ENCODE measurements around the gene IGSF9B. TPM values are rescaled to one million over a fixed set of nuclear protein-coding genes. Genes with fewer than 3 reads are reported as not detected.

Gene IGSF9B
- total RNA-seq, 1 donor from 2014 or later: 91.8 TPM

DNA sequence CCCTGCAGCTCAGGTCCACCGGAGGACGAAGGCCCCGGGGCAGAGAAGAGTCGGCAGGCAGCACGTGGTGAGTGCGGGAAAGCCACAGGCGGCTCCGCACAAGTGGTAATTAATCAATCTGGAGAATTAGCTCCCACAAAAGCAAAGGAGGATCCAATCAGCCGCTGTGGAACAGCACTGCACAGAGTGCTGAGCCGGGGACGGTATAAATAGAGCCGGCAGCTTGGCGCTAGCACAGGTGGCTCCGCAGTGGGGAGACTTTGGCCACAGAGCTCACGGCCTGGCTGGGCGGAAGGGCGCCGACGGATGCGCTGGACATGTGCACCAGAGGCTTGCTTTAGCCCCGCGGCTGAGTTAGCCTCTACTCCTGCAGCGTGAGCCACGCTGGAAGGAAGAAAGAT lies 48.9 kb downstream of the IGSF9B start:
- H3K36me3 Mint-ChIP-seq (ENCODE audit: low read depth): peaks cover 69% of the 10 kb centered on the region
- intact Hi-C loops (cut with micrococcal nuclease): no loop called here
- no peak overlapping the region for H3K27ac Mint-ChIP-seq
- H3K27me3 Mint-ChIP-seq: no peaks in the 10 kb centered on the region
- H3K4me3 Mint-ChIP-seq: no peak overlapping the region
- no peaks in the 10 kb centered on the region for H3K9me3 Mint-ChIP-seq
- peaks cover 2% of the 10 kb centered on the region for H3K4me1 Mint-ChIP-seq
- no peak for DNase-seq

DNA sequence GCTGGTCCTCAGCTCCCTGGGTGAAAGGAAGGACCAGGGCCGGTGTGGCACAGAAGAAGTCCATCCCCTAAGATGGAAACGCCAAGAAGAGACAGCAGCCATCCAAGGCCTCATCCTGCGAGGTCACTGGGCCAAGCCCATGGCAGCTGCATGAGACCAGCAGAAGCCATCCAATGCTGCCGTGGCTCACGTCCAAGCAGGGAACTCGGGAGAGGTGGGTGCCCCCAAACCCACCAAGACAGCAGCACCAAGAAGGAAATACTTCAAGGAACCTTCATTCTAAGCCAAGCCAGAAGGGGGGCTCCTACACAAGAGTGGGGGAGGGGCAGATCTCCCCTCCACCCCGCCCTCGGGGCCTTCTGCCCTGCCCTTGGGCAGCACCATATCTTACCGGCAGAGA lies 49.6 kb downstream of the IGSF9B start:
- H3K27me3 Mint-ChIP-seq: no peaks in the 10 kb centered on the region
- no peaks in the 10 kb centered on the region for H3K9me3 Mint-ChIP-seq
- H3K36me3 Mint-ChIP-seq (ENCODE audit: low read depth): peaks cover 63% of the 10 kb centered on the region
- no peak overlapping the region for H3K27ac Mint-ChIP-seq
- intact Hi-C loops (cut with micrococcal nuclease): no loop called here
- peaks cover 2% of the 10 kb centered on the region for H3K4me1 Mint-ChIP-seq
- no peak overlapping the region for H3K4me3 Mint-ChIP-seq
- DNase-seq: no peak

DNA sequence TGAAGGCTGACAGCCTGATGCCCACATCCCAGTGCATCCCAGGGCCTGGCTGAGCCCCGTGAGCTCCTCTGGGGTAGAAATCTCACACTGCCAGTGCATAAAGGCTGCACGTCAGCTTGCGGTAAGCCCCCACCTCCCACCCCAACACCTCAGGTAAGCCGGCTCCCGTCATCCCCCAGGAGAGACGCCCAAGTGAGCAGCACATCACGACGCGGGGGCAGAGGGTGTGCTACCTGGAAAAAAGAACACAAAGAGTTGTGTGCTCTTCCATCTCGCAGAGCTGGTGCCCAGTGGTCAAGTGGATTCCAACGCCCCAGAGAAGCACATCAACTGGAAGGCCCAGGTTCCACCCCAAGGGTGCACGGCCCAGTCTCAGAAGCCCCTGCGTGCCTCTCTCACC lies 50.0 kb downstream of the IGSF9B start:
- H3K4me1 Mint-ChIP-seq: peaks cover 2% of the 10 kb centered on the region
- peaks cover 59% of the 10 kb centered on the region for H3K36me3 Mint-ChIP-seq (ENCODE audit: low read depth)
- DNase-seq: no peak
- no peak overlapping the region for H3K4me3 Mint-ChIP-seq
- H3K27me3 Mint-ChIP-seq: no peaks in the 10 kb centered on the region
- intact Hi-C loops (cut with micrococcal nuclease): no loop called here
- H3K9me3 Mint-ChIP-seq: no peaks in the 10 kb centered on the region
- no peak overlapping the region for H3K27ac Mint-ChIP-seq

DNA sequence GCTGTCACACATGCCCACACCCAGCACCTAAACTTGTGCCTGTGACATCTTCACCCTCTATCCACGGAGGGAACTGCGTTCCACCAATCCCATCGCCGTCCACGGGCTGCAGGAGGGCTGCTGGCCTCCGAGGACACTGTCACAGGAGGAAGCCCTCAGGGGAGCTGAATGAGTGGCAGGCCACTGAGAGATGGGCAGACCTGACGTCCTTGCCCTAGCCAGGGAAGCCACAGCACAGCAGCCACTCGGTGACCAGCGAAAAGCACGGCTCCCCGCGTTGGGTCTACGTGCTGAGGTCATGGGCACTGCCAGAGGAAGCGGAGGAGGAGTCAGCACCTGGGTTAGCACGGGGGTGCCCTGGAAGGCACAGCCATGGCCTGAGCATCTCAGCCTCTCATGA lies 50.5 kb downstream of the IGSF9B start:
- no peaks in the 10 kb centered on the region for H3K9me3 Mint-ChIP-seq
- H3K27me3 Mint-ChIP-seq: no peaks in the 10 kb centered on the region
- DNase-seq: no peak
- peaks cover 54% of the 10 kb centered on the region for H3K36me3 Mint-ChIP-seq (ENCODE audit: low read depth)
- intact Hi-C loops (cut with micrococcal nuclease): no loop called here
- H3K4me1 Mint-ChIP-seq: peaks cover 2% of the 10 kb centered on the region
- H3K27ac Mint-ChIP-seq: no peak overlapping the region
- H3K4me3 Mint-ChIP-seq: no peak overlapping the region

DNA sequence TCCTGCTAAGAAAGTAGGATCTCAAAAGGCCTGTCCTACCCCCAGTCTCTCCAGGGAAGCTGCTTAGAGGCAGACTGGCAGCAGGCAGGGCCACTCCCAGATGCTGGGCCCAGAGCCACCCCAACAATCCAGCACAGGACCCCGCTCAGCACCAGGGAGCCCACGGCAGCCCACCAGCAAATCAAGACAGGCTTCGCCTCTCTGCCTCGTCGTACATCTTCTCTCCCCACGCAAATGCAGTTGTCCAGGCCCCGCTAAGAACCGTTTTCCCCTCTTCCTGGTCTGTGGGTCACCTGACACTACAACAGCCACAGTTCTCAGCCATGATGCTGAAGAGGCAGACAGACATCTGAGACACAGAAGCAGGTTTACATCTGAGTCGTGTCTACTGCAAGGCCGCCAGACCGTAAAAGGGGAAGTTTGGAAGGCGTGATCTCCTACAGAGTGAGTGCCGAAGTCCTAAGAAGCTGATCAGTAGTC lies 51.1 kb downstream of the IGSF9B start:
- Mint-ChIP-seq H3K4me1 (peaks cover 2% of the 10 kb centered on the region), H3K9me3 (no peaks in the 10 kb centered on the region), H3K27ac (no peak overlapping the region), H3K36me3 (ENCODE audit: low read depth) (peaks cover 52% of the 10 kb centered on the region), H3K4me3 (no peak overlapping the region), H3K27me3 (no peaks in the 10 kb centered on the region)
- DNase-seq: no peak
- intact Hi-C loops (cut with micrococcal nuclease): no loop called here

DNA sequence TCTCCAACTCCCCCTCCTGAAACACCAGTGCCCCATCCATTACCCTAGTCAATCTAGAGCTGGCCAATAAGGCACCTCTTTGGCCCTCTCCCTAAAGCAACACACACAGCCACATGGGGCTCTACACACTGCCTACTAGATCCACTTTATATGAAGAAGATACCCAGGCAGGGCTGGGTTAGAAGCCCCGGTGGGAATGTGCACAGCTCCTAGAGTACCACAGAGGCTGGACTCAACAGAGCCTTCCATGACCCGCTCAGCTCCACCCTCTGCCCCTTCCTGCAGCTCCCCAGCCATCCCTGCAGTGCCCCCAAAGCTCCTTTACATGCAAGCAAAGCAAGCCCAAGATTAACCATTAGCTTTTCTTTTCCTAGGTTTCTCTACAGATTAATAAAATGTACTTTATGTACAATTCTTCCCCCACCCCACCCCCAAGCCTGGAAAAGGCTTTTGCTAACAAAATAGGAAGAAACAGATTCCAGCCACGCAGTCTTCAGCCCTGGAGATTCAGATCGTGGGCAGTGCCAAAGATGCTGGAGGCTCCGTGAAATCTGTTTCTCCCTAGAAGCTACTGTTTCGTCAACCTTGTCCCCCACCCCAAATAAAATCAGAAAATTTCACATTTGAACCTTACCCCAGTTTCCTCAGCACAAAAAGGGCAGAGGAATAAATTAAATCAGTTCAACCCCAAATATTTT lies 51.8 kb downstream of the IGSF9B start:
- intact Hi-C loops (cut with micrococcal nuclease): no loop called here
- Mint-ChIP-seq H3K27me3 (no peaks in the 10 kb centered on the region), H3K9me3 (no peaks in the 10 kb centered on the region), H3K36me3 (ENCODE audit: low read depth) (peaks cover 47% of the 10 kb centered on the region), H3K4me1 (peaks cover 2% of the 10 kb centered on the region), H3K4me3 (no peak overlapping the region), H3K27ac (no peak overlapping the region)
- no peak for DNase-seq

DNA sequence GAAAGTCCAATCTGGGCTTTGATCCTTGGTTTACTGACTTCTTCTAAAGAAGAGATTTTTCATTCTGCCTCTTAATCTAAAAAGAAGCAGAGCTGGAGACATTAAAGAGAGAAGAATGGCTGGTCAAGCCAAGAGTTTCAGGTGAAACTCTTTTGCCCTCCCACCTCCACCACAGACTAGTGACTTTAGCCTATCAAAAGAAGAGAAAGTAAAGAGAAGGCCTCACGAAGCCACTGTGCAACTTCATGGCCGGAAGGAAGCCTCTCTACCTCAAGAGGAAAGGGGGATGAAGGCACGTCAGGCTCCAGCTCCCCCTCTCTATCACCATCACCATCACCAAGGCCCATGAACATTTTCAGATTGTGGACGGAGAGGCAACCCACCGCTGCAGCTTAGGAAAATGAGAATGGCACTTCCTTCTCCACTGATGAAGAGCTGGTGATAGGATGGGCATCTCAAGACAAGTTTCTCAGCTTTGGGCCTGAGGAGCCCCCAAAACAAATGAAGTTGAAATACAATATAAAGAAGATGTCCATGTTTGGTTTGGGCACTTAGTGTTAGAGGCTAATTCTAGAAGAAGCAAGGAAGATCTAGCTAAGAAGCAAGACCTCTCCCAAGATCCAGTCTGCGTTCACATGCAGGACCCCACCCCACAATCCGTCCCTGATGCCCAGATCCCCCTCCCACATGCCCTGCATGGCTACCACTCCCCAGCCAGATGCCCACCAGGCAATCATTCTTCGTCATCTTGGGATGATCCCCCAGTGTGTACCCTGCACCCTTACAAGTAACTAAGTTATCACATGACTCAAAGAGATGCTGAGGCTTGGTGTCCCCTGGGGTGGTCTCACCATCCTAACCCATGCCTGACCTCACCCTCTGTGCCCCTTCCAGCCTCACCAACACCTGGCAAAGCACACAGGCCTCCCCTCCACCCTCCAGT lies 52.6 kb downstream of the IGSF9B start:
- no peaks in the 10 kb centered on the region for H3K27me3 Mint-ChIP-seq
- intact Hi-C loops (cut with micrococcal nuclease): no loop called here
- peaks cover 44% of the 10 kb centered on the region for H3K36me3 Mint-ChIP-seq (ENCODE audit: low read depth)
- no peaks in the 10 kb centered on the region for H3K9me3 Mint-ChIP-seq
- H3K4me3 Mint-ChIP-seq: no peak overlapping the region
- H3K27ac Mint-ChIP-seq: no peak overlapping the region
- DNase-seq: no peak
- peaks cover 3% of the 10 kb centered on the region for H3K4me1 Mint-ChIP-seq

DNA sequence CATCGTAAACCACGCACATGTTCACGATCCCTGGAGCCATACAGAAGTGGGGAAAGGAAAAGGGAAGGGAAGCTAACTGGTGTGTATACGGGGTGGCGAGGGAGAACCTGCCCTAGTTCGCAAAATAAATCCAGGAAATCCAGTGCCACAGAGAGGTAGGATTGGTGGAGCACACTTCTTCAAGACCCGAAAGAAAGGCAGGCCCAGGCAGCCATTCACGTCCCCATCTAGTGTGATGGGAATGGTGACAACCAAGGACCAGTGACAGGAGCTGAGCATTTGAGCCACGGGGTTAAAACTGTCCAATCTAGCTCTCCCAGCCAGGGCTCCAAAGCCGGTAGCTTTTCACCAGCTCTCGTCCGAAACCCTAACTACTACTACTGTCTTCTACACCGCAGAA lies 53.7 kb downstream of the IGSF9B start:
- intact Hi-C loops (cut with micrococcal nuclease): no loop called here
- Mint-ChIP-seq H3K4me3 (no peak overlapping the region), H3K27me3 (no peaks in the 10 kb centered on the region), H3K36me3 (ENCODE audit: low read depth) (peaks cover 44% of the 10 kb centered on the region), H3K27ac (no peak overlapping the region), H3K9me3 (no peaks in the 10 kb centered on the region), H3K4me1 (peaks cover 4% of the 10 kb centered on the region)
- DNase-seq: no peak

DNA sequence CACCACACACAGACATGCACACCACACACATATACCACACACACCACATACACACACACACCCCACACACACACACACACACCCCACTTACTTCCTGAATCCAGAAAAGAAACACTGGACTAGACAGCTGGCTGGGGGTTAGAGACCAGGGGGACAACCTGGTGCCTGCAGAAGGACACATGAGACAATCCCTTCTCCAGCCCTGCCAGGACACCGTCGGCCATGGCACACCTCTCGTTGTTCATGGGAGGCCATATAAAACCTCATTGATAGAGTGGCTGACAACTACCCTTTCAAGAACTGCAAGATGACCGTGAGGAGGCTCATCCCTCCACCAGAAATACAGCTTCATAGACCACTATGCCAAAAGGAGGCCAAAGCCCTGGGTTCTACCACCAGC lies 54.3 kb downstream of the IGSF9B start:
- Mint-ChIP-seq H3K27ac (no peak overlapping the region), H3K36me3 (ENCODE audit: low read depth) (peaks cover 44% of the 10 kb centered on the region), H3K27me3 (no peaks in the 10 kb centered on the region), H3K4me3 (no peak overlapping the region), H3K9me3 (no peaks in the 10 kb centered on the region), H3K4me1 (peaks cover 6% of the 10 kb centered on the region)
- DNase-seq: no peak
- intact Hi-C loops (cut with micrococcal nuclease): no loop called here

DNA sequence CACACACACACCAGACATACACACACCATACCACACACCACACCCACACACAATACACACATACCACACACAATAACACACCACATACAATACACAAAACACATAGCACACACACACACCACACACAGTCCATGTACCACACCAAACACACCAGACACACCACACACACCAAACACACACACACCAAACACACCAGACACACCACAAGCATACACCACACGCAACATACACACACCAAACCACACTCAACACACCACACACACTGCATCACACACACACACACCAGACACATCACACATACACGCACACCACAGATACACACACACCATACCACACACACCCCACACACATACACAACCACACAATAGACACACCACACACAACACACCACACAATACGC lies 54.8 kb downstream of the IGSF9B start:
- no peak for DNase-seq

DNA sequence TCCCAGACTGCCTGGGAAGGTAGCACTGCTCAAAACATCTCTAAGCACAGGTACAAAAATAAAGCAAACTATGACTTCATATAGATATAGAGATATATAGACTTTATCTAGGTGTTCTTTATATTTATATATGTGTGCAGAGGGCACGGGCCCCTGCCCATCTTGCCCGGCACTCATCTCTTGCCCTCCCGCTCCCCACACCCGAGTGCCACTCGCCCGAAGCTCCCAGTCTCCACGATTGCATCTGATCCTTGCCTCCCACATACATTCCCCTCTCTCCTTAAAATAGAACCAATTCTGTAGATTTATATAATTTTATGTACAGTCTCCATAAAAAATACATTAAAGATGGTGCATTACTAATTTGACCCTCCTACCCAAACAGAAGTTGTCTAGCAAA lies 55.5 kb downstream of the IGSF9B start:
- H3K4me3 Mint-ChIP-seq: no peak overlapping the region
- H3K27me3 Mint-ChIP-seq: no peaks in the 10 kb centered on the region
- no peak for DNase-seq
- intact Hi-C loops (cut with micrococcal nuclease): no loop called here
- H3K9me3 Mint-ChIP-seq: no peaks in the 10 kb centered on the region
- peaks cover 43% of the 10 kb centered on the region for H3K36me3 Mint-ChIP-seq (ENCODE audit: low read depth)
- no peak overlapping the region for H3K27ac Mint-ChIP-seq
- peaks cover 6% of the 10 kb centered on the region for H3K4me1 Mint-ChIP-seq

More for the DNA sequence above, 54.8 kb downstream of the IGSF9B start:
- Mint-ChIP-seq H3K9me3 (no peaks in the 10 kb centered on the region), H3K27me3 (no peaks in the 10 kb centered on the region), H3K36me3 (ENCODE audit: low read depth) (peaks cover 42% of the 10 kb centered on the region), H3K4me1 (peaks cover 6% of the 10 kb centered on the region), H3K4me3 (no peak overlapping the region), H3K27ac (no peak overlapping the region)
- intact Hi-C loops (cut with micrococcal nuclease): no loop called here

DNA sequence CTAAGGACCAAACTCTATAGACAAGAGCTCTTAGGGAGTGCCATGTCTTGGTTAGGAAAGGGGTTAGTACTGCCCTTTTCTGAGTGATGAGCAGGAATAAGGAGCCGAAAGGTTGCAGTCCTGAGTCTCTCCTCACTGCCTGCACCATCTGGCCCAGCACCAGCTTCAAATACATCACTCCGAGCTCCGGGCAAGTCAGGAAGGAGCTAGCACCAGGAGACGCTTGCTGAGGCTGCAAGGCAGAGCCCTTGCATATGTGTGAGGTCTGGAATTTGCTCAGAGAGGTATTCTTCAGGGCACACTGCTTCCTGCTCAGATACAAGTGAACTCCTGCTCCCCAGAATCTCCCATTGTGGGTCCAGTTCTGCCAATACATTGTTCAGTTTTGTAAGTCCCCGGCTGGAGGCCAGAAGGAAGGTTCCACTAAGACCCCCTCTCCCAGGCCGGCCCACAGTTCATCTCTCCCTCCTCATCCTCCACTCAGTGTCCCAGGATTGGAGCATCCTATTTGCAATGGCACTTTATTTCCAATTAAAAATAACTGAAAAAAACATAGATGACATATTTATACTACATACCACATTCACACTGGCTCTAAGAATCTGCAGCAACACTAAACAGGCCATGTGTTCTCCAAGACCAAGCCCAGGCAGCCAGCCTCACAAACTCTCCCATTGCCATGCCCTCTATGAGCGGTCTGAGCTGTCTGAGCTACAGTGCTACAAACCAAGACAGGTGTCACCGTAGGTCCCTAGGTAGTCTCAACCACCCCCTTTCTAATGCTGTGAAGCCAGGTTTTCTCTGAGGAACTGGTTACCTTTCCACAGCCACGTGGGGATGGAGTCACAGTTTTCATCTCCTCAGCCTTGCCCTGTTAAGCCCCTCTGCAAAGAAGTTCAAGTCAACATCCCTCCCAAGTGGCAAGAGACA lies 56.3 kb downstream of the IGSF9B start:
- no peaks in the 10 kb centered on the region for H3K27me3 Mint-ChIP-seq
- no peak overlapping the region for H3K4me3 Mint-ChIP-seq
- H3K36me3 Mint-ChIP-seq (ENCODE audit: low read depth): peaks cover 36% of the 10 kb centered on the region
- intact Hi-C loops (cut with micrococcal nuclease): no loop called here
- no peak for DNase-seq
- peaks cover 6% of the 10 kb centered on the region for H3K4me1 Mint-ChIP-seq
- no peak overlapping the region for H3K27ac Mint-ChIP-seq
- H3K9me3 Mint-ChIP-seq: no peaks in the 10 kb centered on the region

DNA sequence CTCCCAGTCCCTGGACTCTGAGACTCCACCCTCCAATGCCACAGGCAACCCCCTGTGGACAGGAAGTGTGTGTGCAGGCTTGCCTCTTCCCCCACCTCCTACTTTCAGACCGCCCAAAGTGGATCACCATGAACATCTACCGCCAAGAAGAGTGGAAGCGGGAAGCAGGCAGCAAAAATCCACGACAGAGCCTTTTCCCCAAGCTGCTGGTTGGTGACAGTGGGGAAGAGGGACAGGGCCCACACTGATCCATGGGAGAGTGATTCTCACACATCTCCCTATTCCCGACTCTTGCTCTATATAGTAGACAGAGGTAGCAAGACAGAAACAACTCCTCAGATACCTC lies 58.0 kb downstream of the IGSF9B start:
- H3K4me1 Mint-ChIP-seq: peaks cover 3% of the 10 kb centered on the region
- H3K9me3 Mint-ChIP-seq: no peaks in the 10 kb centered on the region
- no peaks in the 10 kb centered on the region for H3K27me3 Mint-ChIP-seq
- peaks cover 19% of the 10 kb centered on the region for H3K36me3 Mint-ChIP-seq (ENCODE audit: low read depth)
- intact Hi-C loops (cut with micrococcal nuclease): no loop called here
- DNase-seq: no peak
- peak overlapping the region; percentile 45 for H3K27ac Mint-ChIP-seq
- no peak overlapping the region for H3K4me3 Mint-ChIP-seq
